HepG2 (cell line): ENCODE data around the gene GRIK2. TPM values are rescaled to one million over a fixed set of nuclear protein-coding genes. Genes with fewer than 3 reads are reported as not detected.

ENCODE experiments used
- ATAC-seq: fragments of 200-7000 bp; cut with Tn5 transposase; 3 replicates; pipeline ENCODE4 v1.9.1; 2020; ENCODE audit warnings: mild to moderate bottlenecking, moderate library complexity
- BruUV-seq: library from RNA; stranded (reverse); fragments of 400-500 nt; replicated peaks from 2 replicates; lab custom pipeline; 2021; lab: Mats Ljungman, UMichigan
- CTCF ChIA-PET: fragments of 300-600 bp; formaldehyde crosslinking; extraction: SDS; loops from one replicate; lab custom pipeline; 2021; ENCODE audit warnings: low total read pairs, inconsistent platforms, low intra/inter-chr PET ratio; lab: Yijun Ruan, JAX
- POLR2A ChIA-PET: fragments of 350-600 bp; sonication (Branson Sonifier 250); formaldehyde crosslinking; loops from one replicate; lab custom pipeline; 2020; ENCODE audit warnings: antibody characterized with exemption, inconsistent platforms; lab: Yijun Ruan, JAX
- DNase-seq: peaks from one replicate; pipeline ENCODE4 v3.0.0-alpha.2; 2015; ENCODE audit warnings: low spot score
- FAIRE-seq: peaks from 3 replicates; lab custom pipeline; 2011; peaks lifted over from hg19 to GRCh38; lab: Jason Lieb, UNC
- H2AFZ ChIP-seq: one replicate; pipeline ENCODE4 v1.6.1; 2011; ENCODE audit warnings: low read length, inconsistent platforms
- H3K27ac ChIP-seq: fragments of 300-600 bp; 3 replicates; pipeline ENCODE4 v1.8.0; 2011; ENCODE audit warnings: mixed run types, mild to moderate bottlenecking, mixed read lengths, low read length, inconsistent platforms; ENCODE audit not compliant: insufficient read depth; ENCODE audit errors: extremely low read length
- H3K27me3 ChIP-seq, 2 experiments: fragments of 200-600 bp in 1 of 2; 2 replicates in 1 of 2; 3 replicates in 1 of 2; pipeline versions ENCODE4 v1.6.0 to v1.8.0; 2011; ENCODE audit warnings: low read length in 2 of 2, mild to moderate bottlenecking in 2 of 2, moderate library complexity in 2 of 2, inconsistent platforms in 1 of 2; ENCODE audit not compliant: insufficient read depth in 2 of 2, control insufficient read depth in 1 of 2
- H3K36me3 ChIP-seq, 2 experiments: fragments of 200-600 bp in 1 of 2; replicated peaks in 1 of 2; 2 replicates in 1 of 2; 3 replicates in 1 of 2; pipeline versions ENCODE4 v1.5.1 to v1.8.0; 2011; ENCODE audit warnings: low read length in 2 of 2, inconsistent platforms in 1 of 2; ENCODE audit not compliant: insufficient read depth in 2 of 2, control insufficient read depth in 1 of 2
- H3K4me1 ChIP-seq: 2 replicates; pipeline ENCODE4 v1.5.1; 2012; ENCODE audit warnings: low read length, inconsistent platforms; ENCODE audit not compliant: insufficient read depth
- H3K4me2 ChIP-seq: 2 replicates; pipeline ENCODE4 v1.6.0; 2011; ENCODE audit warnings: low read depth, low read length, inconsistent platforms
- H3K4me3 ChIP-seq, 3 experiments: fragments of 200-600 bp in 1 of 3; sonication (generic), shearing (Covaris generic) in 1 of 3; replicated peaks in 1 of 3; 2 replicates each; pipeline ENCODE4 v1.5.1; 2011 to 2016; ENCODE audit warnings: low read length in 3 of 3, inconsistent platforms in 2 of 3, low read depth in 2 of 3, mild to moderate bottlenecking in 2 of 3, control low read depth in 1 of 3, mixed read lengths in 1 of 3; ENCODE audit not compliant: insufficient read depth in 1 of 3
- H3K79me2 ChIP-seq: one replicate; pipeline ENCODE4 v1.6.1; 2011; ENCODE audit warnings: low read length, inconsistent platforms; ENCODE audit not compliant: insufficient read depth
- H3K9ac ChIP-seq: 2 replicates; pipeline ENCODE4 v1.6.0; 2011; ENCODE audit warnings: mild to moderate bottlenecking, low read depth, low read length, inconsistent platforms; ENCODE audit not compliant: insufficient read depth
- H3K9me3 ChIP-seq: 2 replicates; pipeline ENCODE4 v1.5.1; 2012; ENCODE audit warnings: mild to moderate bottlenecking, low read length
- H4K20me1 ChIP-seq: 2 replicates; pipeline ENCODE4 v1.6.0; 2011; ENCODE audit warnings: inconsistent platforms, mild to moderate bottlenecking, low read length, moderate library complexity; ENCODE audit not compliant: insufficient read depth
- ATF7-NPFF ChIP-seq: sonication (generic); formaldehyde crosslinking; IDR thresholded peaks from 2 replicates; pipeline ENCODE4 v1.8.1; 2023; ENCODE audit warnings: mild to moderate bottlenecking, low read depth, missing genetic modification reagents, moderate library complexity
- MXD4 ChIP-seq: IDR thresholded peaks from 2 replicates; pipeline ENCODE4 v1.6.1; 2016; ENCODE audit warnings: mild to moderate bottlenecking, missing biosample characterization, missing genetic modification reagents
- ONECUT2 ChIP-seq: sonication (generic); formaldehyde crosslinking; IDR thresholded peaks from 2 replicates; pipeline ENCODE4 v1.4.0; 2020; ENCODE audit warnings: missing genetic modification reagents
- XBP1 ChIP-seq: sonication (generic); formaldehyde crosslinking; IDR thresholded peaks from 2 replicates; pipeline ENCODE4 v1.5.0; 2020; ENCODE audit warnings: missing genetic modification reagents
- YY1 ChIP-seq: IDR thresholded peaks from 2 replicates; pipeline ENCODE4 v1.6.1; 2011; ENCODE audit warnings: low read length, low read depth, moderate library complexity, mild to moderate bottlenecking; ENCODE audit not compliant: insufficient read depth, insufficient replicate concordance
- ZC3H13 ChIP-seq: sonication (generic); formaldehyde crosslinking; IDR thresholded peaks from 2 replicates; pipeline ENCODE4 v1.8.1; 2023; ENCODE audit warnings: mild to moderate bottlenecking, missing genetic modification reagents, moderate library complexity
- ZNF234 ChIP-seq: sonication (generic); formaldehyde crosslinking; conservative IDR thresholded peaks from 2 replicates; pipeline ENCODE4 v1.5.1; 2020; ENCODE audit warnings: mild to moderate bottlenecking, missing genetic modification reagents
- ZNF235 ChIP-seq: sonication (generic); formaldehyde crosslinking; IDR thresholded peaks from 2 replicates; pipeline ENCODE4 v1.8.1; 2023; ENCODE audit warnings: mild to moderate bottlenecking, missing genetic modification reagents, borderline replicate concordance
- ZNF33A ChIP-seq: sonication (generic); formaldehyde crosslinking; IDR thresholded peaks from 2 replicates; pipeline ENCODE4 v1.5.1; 2020; ENCODE audit warnings: missing genetic modification reagents, mild to moderate bottlenecking, moderate library complexity, borderline replicate concordance
- ZNF343 ChIP-seq: sonication (generic); formaldehyde crosslinking; IDR thresholded peaks from 2 replicates; pipeline ENCODE4 v1.4.0; 2020; ENCODE audit warnings: mild to moderate bottlenecking, missing genetic modification reagents
- ZNF572 ChIP-seq: sonication (generic); formaldehyde crosslinking; IDR thresholded peaks from 2 replicates; pipeline ENCODE4 v1.5.1; 2020; ENCODE audit warnings: mild to moderate bottlenecking, missing genetic modification reagents
- ZSCAN29 ChIP-seq: sonication (generic); formaldehyde crosslinking; conservative IDR thresholded peaks from 2 replicates; pipeline ENCODE4 v1.4.0; 2020; ENCODE audit warnings: mild to moderate bottlenecking, missing genetic modification reagents
- WGBS: methylation state at CpG from one replicate; pipeline ENCODE4 v1.1.6; 2017; ENCODE audit warnings: low lambda C conversion rate; 5-methylcytosine and 5-hydroxymethylcytosine counted together
- in situ Hi-C: cut with HindIII; loops from 2 replicates; pipeline ENCODE4 v1.10.0; 2017; ENCODE audit warnings: low pct_unique_long_range_greater_than_20kb; ENCODE audit not compliant: extremely low pct_ligation_motif_present
- intact Hi-C: fragments of 100-400 bp; cut with micrococcal nuclease; formaldehyde crosslinking; loops from one replicate; pipeline ENCODE4 v1.10.0; 2022; ENCODE audit not compliant: unreplicated experiment
- polyA plus RNA-seq, 8 experiments: library from polyadenylated mRNA; depleted of rRNA in 3 of 8; stranded (reverse) in 7 of 8; unstranded in 1 of 8; fragments of >200 nt; fragmentation: Illumina TruSeq in 4 of 8; extraction: Trizol in 4 of 8; gene quantifications; 2 replicates each; pipeline versions ENCODE4 v1.2.1 to v1.2.3, GENCODE V29; 2011 to 2016; ENCODE audit warnings: low read depth in 4 of 8, missing spikeins in 1 of 8, mixed read lengths in 1 of 8; ENCODE audit not compliant: insufficient read depth in 1 of 8
- total RNA-seq, 5 experiments: library from RNA; depleted of rRNA; stranded (reverse); fragments of >200 nt; fragmentation: Illumina TruSeq; extraction: Trizol; gene quantifications; 2 replicates each; pipeline ENCODE4 v1.2.3, GENCODE V29; 2016; ENCODE audit warnings: low read depth in 1 of 5
- TF ChIP-seq, protein P1 (sequence below): sonication (generic); formaldehyde crosslinking; IDR thresholded peaks from 2 replicates; pipeline ENCODE4 v1.5.1; 2020; ENCODE audit warnings: missing genetic modification reagents, mild to moderate bottlenecking, borderline replicate concordance

The GRIK2 gene
- total and polyA plus RNA-seq, 2 of the 13 experiments (the other 11 are each of a cell fraction or from before 2014, with no cell fraction given): not detected

DNA sequence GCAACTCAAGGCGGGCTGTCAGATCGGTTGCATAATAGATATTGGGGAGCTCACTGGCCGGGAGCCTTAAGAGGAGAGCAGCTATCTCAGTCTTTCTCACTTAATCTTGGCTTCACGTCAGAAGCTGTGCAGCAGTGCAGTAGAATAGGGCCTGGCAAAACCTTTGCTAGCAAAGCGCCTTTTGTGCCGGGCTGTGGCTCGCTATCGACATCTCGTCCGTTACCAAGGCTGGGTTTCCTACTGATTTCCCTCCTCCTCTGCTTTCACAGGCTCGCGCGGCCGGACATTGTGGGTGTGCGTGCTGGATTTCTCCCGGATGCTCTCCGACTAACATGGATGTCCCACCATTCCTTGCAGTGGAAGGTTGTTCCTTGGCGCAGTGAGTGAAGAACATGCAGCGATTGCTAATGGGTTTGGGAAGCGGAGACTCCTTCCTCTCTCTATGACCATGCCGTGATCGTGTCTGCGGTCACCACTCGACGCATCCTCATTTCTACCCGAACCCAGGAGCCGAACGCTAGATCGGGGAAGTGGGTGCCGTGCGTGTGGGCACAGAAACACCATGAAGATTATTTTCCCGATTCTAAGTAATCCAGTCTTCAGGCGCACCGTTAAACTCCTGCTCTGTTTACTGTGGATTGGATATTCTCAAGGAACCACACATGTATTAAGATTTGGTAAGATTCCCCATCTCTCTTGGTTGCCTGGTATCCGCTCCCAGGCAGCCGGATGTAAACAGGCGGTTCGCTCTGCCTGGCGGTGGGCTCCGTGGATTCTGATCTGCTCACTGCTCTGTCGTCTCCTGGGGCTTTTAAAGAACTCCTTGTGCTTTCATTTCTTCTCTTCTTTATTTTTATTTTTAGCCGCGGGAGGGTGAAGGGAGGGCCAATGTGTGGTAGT is 5.5 kb downstream of the GRIK2 start:
- Histone ChIP-seq H3K9ac (no peak overlapping the region), H3K36me3 (no peaks in the 10 kb centered on the region), H2AFZ (no peak overlapping the region), H3K4me3 (no peak overlapping the region), H3K27ac (no peak overlapping the region), H3K9me3 (no peaks in the 10 kb centered on the region), H3K79me2 (no peaks in the 10 kb centered on the region), H4K20me1 (no peaks in the 10 kb centered on the region), H3K4me1 (no peaks in the 10 kb centered on the region)
- ATAC-seq: no peak
- FAIRE-seq: no peak
- intact Hi-C loops (no loop called here), in situ Hi-C loops (no loop called here)
- DNase-seq: no peak
- ChIA-PET POLR2A (no interaction called here), CTCF (no interaction called here)
- WGBS: 29% methylated on average over 29 of the region's 43 CpGs
- TF ChIP-seq ATF7-NPFF (CRISPR knock-in tag): no peak
- TF ChIP-seq ZNF234 (CRISPR knock-in tag): no peak
- TF ChIP-seq, all 625 proteins: peak for 0
- BruUV-seq: no TSS peak
- peaks cover 4 to 36% of the 10 kb centered on the region in 2 experiments; a peak in 4 of 5 replicates for H3K27me3 ChIP-seq
- no peak overlapping the region for H3K4me2 ChIP-seq

DNA sequence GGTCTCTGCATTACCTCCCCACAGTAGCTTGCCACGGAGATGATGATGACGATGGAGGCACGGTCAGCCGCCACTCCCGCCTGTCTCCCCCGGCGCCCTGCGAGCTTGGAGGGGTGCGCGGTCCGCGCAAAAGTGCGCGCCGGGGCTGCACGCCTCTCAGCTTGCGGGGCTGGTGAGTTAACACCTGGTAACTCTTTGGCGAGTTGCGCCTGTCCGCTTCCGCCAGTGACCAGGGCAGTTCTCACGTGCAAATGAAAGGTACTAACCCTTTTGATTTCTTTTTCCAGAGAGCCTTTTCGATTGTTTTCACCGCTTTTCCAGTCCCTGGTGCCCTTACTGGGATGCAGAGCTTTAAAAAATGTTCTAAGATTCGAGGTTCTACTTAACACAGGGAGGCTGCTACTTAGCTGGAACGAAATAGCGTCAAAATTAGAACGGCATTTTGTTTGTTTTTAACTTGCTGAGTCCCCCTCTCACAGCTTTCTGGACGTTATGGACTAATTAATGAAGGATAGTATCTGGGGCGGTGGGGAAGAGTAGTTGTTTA is 6.2 kb downstream of the GRIK2 start:
- no peak overlapping the region for H2AFZ ChIP-seq
- no peaks in the 10 kb centered on the region for H3K36me3 ChIP-seq
- H3K9ac ChIP-seq: no peak overlapping the region
- ATAC-seq: no peak
- FAIRE-seq: no peak
- in situ Hi-C loops (no loop called here), intact Hi-C loops (no loop called here)
- no peaks in the 10 kb centered on the region for H3K4me1 ChIP-seq
- no peak overlapping the region for H3K4me3 ChIP-seq
- WGBS: 1% methylated on average over 30 of the region's 30 CpGs
- no peaks in the 10 kb centered on the region for H3K9me3 ChIP-seq
- ChIA-PET CTCF (no interaction called here), POLR2A (no interaction called here)
- H3K27me3 ChIP-seq: peaks cover 2 to 29% of the 10 kb centered on the region in 2 experiments; a peak in 3 of 5 replicates
- no peaks in the 10 kb centered on the region for H3K79me2 ChIP-seq
- no peaks in the 10 kb centered on the region for H4K20me1 ChIP-seq
- no peak for TF ChIP-seq ONECUT2 (CRISPR knock-in tag)
- TF ChIP-seq ZNF343 (CRISPR knock-in tag): no peak
- TF ChIP-seq ZC3H13 (CRISPR knock-in tag): no peak
- no peak for TF ChIP-seq ZNF572 (CRISPR knock-in tag)
- no peak for TF ChIP-seq ZNF235 (CRISPR knock-in tag)
- TF ChIP-seq MXD4 (CRISPR knock-in tag): no peak
- TF ChIP-seq XBP1 (CRISPR knock-in tag): no peak
- TF ChIP-seq ZNF33A (CRISPR knock-in tag): no peak
- TF ChIP-seq, protein P1, sequence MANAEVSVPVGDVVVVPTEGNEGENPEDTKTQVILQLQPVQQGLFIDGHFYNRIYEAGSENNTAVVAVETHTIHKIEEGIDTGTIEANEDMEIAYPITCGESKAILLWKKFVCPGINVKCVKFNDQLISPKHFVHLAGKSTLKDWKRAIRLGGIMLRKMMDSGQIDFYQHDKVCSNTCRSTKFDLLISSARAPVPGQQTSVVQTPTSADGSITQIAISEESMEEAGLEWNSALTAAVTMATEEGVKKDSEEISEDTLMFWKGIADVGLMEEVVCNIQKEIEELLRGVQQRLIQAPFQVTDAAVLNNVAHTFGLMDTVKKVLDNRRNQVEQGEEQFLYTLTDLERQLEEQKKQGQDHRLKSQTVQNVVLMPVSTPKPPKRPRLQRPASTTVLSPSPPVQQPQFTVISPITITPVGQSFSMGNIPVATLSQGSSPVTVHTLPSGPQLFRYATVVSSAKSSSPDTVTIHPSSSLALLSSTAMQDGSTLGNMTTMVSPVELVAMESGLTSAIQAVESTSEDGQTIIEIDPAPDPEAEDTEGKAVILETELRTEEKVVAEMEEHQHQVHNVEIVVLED (CRISPR knock-in tag): no peak
- TF ChIP-seq ZSCAN29: no peak
- TF ChIP-seq YY1: no peak
- no peak overlapping the region for H3K4me2 ChIP-seq
- no peak for DNase-seq
- no peak overlapping the region for H3K27ac ChIP-seq
- no TSS peak for BruUV-seq
